Activated T-cell treated with anti-CD3 and anti-CD28 coated beads, Interleukin-2, amount 50 U/mL, for 48 hours (primary cell): ENCODE measurements around the gene BCL6.

Experiments
- DNase-seq, 2 experiments: peaks; one replicate each; pipeline ENCODE4 v3.0.0-alpha.2; 2020

BCL6 gene

DNA sequence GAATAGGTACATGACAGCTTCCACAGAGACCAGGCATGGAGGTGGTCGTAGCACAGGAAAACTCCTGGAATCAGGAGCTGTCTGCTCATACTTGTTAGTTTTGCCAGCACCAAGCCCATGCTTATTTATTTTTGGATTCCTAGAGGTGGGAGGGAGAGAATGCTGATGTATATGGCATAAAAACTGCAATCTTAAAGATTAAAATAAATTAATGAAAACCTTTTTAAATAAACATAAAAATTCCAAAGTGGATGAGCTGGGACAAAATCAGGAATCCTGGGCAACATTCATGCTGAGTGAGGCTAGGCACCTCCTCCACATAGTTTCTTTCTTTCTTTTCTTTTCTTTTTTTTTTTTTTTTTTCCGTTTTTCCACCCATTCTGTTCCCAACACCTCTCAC is 14.3 kb upstream of the BCL6 start:
- DNase-seq = no peak

DNA sequence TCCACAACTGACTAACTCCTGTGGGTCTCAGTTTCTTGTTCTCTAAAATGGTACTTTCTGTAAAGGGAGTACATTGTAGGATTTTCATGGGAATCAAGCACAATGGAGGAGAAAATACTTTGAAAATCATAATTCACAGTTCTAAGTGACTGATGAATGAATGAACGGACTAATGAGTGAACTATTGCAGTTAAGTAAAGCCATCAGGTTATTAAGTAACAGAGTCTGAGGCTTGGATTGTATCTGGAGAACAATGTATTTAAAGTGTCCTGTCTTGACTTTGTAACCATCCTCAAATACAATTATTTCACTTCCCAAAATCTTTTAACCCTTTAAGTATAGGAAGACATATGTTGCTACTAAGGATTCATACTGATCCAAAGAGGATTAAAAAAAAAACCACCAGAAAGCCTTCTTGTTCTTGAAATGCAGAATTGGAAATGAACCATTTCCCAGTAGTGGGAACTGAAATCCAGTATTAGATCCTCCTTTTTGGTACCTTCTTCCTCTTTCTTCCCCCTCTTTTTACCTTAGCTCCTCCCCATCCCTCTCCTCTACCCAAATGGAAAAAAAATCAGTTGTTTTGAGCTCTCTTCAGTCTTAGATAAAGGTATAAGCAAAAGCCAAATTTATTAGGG is 13.2 kb upstream of the BCL6 start:
- no peak for DNase-seq

DNA sequence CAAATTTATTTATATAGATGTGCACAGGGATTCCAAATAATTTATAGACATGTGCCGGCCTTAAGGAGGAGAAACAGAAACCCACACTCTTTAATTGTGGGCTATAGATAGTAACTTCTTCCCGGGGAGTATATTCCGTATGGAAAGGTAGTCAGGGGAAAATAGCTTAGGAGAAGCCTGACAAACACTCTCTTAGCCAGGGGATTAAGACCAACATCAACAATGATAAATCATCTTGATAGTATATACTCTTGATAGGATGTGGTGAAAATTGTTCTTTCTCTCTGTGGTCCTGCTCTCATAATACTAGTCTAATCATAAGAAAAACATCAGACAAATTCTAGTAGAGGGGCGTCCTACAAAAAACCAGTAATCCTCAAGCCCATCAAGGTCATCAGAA is 8.2 kb upstream of the BCL6 start:
- DNase-seq = no peak

DNA sequence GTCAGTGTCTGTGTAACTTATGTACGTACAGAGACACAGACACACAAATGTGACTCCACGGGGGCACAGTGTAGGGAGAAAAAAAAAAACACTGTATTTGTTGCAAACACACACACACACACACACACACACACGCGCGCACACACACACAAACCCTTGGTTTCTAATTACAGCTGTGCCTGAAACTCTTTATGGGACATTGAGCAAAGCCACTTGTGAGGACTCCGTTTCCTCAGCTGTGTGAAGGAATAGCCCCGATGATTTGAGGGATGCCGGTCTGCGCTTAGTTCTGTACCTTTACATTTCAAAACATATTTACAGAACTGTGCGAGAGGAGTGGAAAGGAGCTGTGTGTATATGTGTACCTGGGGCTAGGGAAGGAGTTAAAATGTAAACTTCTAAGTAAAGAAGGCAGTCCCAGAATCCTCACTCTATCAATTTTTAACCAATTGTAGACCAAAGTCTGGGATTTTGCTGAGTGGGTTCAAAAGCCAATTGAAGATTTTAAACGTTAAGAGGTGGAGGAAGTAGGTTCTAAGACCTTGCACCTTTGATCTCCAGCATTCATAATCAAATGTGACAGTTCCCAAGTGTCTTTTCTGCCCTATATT is 5.3 kb upstream of the BCL6 start:
- DNase-seq = no peak

DNA sequence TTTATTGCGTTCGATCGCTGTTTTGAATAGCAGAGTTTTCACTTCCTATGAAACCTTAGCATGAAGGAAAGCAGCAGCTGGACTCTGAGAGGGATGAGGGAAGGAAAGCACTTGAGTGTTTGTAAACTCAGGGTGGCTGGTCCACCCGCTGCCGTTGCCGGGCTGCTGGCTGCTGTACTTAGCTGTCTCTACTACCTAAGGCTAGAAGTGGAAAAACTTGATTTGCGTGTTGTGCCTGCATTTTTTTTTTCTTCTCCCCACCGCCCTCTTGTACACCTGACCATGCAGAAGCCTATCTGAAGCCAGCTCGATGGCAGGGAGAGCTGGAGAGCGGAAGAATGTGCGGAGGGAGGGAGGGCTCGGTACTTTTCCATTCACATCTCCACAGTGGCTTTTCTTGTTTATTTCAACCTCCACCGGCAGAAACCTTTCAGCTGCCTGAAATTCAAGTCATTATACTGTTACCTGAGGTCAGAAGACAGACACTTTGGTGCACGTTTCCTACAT is 4.8 kb upstream of the BCL6 start:
- no peak for DNase-seq

DNA sequence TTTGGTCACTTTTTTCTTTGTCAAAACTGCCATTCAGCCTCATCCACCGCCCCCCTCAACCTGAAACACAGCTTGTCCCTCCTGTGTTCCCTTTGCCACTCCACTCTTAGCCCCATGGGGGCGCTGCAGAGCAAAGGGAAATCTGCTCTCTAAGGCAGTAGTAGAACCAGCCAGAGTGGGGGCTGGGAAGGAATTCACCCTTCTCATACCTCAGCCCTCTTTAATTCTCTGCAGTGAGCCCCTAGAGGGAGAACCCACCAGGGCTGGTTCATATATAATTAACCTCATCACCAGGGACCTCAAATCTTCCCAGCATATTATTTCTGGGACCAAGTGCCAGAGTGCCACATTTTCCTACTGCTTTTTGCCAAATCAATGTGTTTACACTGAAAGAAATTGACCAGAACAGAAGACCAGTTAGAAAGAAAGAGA is 2.8 kb upstream of the BCL6 start:
- peak; percentile 97 to 99 for DNase-seq

DNA sequence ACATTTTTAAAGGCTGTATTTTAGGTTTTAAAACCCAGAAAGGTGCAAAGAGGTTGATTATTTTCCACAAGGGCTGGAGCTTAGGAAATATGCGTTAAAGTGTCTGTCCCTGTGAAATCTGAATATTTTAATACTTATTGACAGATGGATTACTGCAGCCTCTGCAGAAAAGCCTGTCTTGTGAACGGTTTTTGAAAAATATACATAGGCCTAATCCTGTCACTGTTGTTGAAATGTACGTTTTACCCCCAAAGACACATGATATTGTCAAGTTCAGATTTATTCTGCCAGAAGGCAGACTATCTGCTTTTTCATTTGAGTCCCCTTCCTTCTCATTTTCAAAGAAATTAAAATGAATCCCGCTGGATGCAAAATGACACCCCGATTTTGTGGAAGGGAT is 2.2 kb upstream of the BCL6 start:
- no peak for DNase-seq

DNA sequence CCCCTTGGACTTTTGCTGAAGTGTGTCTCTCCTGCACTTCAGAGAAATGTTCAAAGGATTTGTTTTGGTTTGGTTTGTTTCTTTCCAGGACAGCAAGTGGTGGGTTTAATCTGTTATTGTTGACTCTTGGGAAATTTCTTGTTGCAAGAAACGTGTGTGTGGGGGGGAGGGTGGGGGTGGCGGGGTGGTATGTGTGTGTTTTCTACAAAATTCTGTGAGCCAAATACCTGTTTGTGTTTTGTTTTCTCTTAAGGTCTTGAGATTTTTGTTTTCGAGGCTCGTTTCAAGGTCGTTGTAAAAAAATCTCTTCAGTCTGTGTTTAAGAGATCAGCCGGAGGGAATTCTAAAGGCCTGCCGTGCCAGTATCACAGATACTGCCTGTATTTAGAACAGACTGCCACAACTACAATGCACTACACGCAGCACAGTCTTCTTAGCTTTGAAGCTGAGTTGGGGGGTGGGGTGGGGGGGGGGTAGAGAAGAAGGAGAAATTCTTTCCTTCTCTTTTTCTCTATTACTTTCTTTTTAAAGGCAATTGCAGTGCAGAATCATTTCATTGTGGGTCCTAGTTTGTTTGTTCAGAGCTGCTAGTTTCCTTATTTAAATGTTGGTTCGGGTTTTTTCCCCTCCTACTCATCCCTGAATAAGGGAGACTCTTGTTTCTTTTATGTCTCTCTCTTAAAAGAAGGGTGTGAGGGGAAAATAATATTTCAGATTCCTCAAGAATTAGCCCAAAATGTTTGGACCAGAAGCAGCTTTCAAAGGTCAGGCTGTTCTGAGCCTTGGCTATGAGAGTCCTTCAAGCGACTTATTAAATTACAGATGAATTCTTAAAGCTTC is 1.4 kb upstream of the BCL6 start:
- DNase-seq = peak; percentile 37 to 50

DNA sequence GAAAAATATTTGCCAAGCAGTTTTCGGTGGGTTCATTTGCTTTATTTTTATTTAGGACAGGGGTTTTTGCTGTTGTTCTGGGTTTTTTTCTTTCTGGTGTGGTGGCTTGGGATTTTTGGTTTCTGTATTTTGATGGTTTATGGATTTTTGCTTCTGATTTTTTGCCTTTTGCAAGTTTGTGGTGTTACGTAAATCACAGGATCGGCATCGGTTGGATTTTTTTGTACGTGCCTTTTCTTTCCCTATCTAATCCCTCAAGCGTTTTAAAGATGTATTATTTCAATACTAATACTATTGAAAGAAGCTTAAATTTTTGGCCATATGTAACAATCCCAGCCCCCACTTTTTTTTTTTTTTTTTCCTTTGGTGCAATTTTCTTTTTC is 782 bp upstream of the BCL6 start:
- DNase-seq = no peak

DNA sequence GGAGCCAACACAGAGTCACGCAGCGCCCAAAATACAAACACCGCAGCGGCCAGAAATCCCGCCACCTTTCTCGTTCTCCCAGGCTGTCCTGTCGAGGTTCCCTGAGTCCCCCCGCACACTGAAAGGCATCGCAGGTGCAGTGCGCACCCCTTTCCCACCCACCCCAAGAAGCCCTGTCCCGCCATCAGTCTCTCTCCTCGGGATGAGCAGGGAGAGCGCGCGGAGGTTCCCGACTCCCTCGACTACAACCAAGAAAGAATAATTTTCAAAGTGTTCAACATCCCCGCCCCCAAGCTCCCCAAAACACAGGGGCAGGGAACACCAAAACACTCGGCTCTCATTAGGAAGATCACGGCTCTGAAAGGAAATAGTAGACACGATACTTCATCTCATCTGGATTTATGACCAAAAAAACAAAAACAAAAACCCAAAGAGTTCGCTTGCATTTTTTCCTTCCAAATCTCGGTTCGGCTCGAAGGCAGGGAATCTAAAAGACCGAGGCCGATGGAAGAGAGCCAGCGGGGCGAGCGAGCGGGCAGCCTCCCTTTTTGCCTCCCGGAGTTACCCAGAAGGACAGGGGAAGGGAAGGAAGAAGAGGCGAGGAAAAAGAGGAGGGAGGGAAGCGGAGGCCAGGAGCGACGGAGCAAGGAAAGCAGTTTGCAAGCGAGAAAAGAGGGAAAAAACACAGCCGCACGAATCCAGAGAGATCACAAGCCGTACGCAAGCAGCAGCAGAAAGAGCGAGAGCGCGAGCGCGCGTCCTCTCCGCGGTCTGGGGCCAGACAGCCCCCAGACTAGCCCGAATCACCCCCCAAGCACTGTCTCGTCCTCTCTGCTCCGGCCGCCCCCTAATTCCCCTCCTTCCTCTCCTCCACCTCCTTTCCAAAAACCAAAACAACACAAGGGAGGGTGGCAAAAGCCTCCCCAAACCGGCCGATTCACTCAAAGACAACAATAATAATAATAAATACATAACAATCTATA is 808 bp downstream of the BCL6 start:
- peak; percentile 64 to 67 for DNase-seq

DNA sequence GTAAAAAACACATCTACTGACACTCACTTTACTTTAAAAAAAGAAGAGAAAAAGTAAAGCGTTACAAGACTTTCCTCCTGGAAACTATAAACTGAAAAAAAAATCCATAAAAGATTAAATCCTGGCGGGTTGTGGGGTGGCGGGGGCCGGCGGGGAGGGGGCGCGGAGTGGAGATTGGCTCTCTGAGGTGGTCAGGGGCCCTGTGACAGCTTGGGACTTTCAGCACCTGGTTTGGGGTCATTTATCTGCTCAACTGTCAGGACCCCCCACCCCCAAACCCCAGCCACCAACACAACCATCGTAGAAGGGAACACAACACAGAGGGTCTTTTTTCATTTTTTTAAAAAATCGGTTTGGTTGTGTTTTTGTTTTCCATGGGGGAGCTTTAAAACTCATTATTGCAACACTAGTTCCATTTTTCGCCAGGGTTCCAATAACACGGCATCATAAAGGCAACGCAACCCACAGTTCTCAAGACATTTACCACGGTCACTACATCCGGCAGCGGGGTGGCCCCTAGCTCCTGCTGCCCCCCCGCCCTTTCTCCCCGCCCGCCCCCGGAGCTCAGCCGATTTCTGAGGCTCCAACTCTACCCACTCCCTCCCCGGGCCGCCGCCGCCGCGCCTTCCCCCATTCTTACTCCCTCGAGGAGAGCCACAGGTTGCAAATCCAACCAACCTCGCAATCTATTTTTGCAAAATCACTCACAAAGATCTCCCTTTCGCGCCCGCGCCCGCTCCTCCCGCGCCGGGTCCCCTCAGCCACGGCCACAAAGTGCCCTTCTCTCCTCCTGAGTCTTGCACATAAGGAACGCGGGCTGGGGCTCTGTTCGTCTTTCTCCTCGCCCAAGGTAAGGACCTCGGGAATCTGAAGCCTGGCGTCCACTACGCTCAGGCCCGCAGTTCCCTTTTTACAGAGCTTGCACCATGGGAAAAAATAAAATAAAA is 1.8 kb downstream of the BCL6 start:
- DNase-seq = peak; percentile 78 to 80

DNA sequence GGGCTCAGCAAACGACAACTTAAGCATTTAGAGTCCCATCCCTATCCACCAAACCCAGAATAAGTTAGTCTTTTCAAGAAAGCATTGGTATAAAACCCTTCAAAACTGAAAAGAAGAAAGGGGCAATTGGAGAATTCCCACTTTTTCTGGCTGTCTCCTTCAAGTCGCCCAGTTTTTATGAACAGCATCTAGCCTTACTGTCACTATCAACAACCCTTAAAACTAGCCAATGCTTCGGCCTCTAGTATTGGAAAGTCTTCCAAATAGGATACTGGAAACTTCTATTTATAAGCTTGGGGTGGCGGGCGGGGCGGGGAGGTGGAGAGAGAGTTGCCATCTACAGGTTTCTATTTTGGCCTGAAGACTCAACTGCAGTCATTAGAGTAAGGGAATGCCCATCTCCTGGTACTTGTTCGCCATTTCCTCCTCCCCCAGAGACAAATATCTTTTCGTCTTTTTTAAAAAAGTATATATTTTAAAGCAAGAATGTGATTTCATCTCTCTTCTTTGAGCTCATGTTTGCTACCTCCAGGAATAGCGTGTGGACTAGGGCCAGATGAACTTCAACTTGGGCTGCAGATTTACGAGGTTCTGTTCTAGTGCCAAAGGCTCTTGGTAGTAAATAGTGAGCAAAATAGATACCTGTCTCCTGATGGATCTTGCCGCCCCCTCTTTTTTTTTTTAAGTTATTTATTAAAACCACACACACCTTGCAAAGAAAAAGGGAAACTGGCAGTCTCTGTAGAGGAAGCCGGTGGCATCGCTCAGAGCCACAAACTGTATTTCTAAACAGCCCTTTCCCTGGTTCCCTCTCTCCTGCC is 2.7 kb downstream of the BCL6 start:
- DNase-seq = peak; percentile 49 to 54

DNA sequence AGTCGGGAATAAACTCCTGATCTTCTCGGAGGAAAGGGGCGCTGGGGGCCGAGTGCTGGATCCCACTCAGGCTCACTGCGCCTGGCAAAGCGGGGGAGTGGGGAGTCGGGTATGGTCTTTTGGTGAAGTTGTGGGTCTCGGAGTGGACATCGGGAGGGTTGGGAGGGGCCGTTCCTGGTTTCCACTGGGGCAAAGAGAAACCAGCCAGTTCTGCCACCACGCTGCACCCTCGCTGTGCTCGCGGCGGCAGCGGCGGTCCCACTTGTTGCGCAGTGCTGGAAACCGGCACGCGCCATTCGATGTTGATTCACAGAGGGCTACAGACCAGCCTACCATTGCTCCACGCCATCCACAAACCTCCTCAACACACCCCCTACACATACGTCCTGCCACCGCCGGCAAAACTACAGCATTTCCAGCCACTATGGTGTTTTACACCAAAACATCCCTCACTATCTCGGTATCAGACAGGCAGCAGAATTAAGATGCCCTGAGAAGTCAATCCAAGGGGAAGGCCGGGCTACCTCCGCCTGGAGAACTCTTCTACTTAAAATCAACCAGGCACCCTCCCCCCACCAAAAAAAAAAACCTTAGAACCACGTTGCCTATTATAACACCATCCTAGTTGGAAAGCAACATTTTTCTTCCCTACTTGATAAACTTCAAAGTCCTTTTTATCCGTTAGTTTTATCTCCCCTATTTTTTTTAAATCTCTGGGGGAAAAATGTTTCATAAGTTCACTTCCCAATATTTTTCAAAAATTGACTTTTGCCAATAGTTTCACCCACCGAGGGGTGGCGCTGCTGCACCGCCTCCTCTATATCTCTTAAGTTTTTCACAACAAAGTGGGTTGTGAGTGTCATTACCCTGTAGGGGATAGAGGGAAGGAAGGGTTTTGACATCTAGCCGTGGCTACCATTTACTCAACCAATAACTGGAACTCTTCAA is 3.6 kb downstream of the BCL6 start:
- DNase-seq = peak; percentile 85

DNA sequence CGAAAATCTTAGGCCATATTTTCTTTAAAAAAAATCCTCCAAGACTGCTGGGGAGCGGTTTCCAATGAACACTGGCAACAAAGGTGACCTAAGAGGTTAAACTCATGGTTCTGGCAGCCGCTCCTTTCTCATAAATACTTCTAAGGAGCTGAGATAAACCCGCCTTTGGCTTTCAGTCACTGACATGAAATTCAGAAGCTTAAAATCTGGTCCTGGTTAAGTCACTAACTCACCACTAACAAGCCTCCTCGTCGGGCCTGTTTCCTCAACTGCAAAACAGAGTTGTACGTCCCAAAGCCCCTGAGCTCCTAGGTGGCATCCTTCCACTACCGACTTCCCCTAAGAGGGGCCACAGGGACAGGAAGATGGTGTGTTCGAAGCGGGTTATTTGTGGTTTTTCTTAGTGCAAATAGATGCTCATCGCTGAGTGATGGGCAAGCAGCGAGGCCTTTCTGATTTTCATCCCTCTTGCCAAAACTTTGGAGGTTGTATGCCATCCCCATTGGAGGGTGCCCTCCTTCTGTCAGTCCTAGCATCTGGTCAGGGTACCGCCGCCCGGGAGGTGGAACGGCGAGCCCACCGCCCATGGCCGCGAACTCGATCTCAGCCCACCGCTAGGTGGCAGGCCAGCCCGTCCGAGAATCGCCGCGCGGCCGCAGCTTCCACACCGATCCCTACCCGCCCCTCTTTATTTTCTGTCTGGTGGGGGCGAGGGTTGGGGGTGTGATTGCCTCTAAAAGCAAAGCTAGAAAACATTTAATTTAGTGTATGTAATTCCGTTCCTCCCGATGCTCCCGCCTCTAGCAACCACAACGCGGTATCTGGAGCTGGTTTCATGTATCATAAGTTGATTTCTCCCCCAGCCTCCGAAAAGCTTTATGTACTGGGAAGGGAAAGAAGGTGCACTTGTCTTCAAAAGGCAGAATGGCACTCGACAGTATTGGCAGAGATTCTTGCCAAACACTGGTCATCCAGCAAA is 4.6 kb downstream of the BCL6 start:
- peak; percentile 83 to 87 for DNase-seq

DNA sequence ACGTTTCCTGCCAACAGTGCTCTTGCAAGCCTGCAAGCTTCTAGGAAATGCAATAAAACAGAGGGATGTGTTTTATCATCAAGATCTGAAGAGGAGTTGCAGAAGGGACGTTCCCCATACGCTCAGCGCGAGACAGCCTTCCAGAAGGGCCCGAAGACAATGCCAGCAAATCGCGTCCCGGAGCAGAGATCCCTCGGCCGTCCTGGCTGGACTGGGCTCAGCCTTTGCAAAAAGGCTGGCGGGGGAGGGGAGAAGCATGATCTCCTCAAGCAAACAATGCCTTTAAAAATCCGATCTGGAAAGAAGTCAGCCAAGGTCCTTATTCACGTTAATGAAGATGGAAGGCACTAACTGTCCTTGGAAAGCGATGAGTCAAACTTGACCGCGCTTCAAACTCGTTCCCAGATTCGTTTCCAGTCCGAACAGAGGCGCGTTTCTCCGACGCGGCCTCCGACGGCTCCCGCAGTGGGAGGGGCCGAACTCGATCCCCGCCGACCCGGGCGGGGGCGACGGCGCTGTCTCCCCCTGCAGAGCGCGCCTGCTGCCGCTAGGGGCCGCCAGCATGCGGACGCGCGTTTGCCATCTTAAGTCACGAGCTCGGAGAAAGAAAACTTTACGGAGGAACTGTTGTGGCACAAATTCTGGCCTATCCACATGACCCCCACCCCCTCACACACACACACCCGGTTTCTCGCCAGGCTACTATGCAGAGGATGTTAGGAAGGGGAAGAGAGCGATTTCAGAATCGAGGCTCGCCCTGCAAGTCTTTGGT is 5.5 kb downstream of the BCL6 start:
- DNase-seq = peak; percentile 91 to 92

DNA sequence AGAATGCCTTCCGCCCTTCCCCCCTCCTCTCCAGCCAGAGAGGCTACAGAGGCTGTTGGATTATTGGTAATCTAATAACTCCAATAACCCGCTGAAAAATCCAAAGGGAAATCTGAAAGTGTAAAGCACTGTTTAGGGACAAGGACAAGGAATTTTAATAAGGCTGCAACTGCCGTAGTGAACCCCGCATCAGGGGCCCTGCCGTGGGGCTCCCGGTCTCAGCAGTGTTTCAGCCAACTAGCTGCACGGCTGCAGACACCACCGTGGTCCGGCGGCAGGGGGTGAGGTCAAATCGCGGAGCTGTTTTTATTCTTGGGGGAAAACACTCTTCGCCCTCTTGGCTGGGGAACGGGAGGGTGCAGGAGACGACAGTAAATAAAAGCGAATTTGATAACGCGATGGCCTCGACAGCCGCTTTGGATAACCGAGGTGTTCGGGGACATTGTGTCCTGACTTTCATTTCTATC is 6.1 kb downstream of the BCL6 start:
- peak; percentile 70 to 71 for DNase-seq
